ENCODE data around the gene ZMYND10.

ZMYND10 gene
- long read RNA-seq, donor 1 = 0 reads
- long read RNA-seq, donor 2 = 0 reads
- long read RNA-seq, donor 3, partial matches to known transcripts = 0 of 1 reads
- long read RNA-seq, donor 3, other reads (novel, unspliced or antisense) = 0 of 1 reads
- long read RNA-seq, donor 4 = 0 reads
- long read RNA-seq, donor 5 = 0 reads
- long read RNA-seq, donor 6, partial matches to known transcripts = 0 of 1 reads
- long read RNA-seq, donor 6, other reads (novel, unspliced or antisense) = 0 of 1 reads
- long read RNA-seq, donor 7 = 0 reads
- long read RNA-seq, donor 8 = 0 reads

- peak; percentile 67 for DNase-seq
These were observed at the start of gene ZMYND10 for GRCh38 chr3:50345586-50346234. Gene ZMYND10 (minus strand): TSS chr3:50345732. CDS start chr3:50345579, 153 bp downstream.

GRCh38 chr3:50393061-50393460 lies 47.5 kb upstream of the ZMYND10 start:
- DNase-seq = no peak

GRCh38 chr3:50392101-50392715 lies 46.7 kb upstream of the ZMYND10 start:
- no peak for DNase-seq

GRCh38 chr3:50390508-50391224 lies 45.1 kb upstream of the ZMYND10 start:
- no peak for DNase-seq

GRCh38 chr3:50389414-50389767 lies 43.9 kb upstream of the ZMYND10 start:
- DNase-seq = no peak

- DNase-seq = no peak
These were observed 43.3 kb upstream of the ZMYND10 start for GRCh38 chr3:50388720-50389413.

GRCh38 chr3:50388016-50388719 lies 42.6 kb upstream of the ZMYND10 start:
- no peak for DNase-seq

- DNase-seq = no peak
These were observed 40.2 kb upstream of the ZMYND10 start for GRCh38 chr3:50385754-50386153.

- DNase-seq = no peak
These were observed 38.2 kb upstream of the ZMYND10 start for GRCh38 chr3:50383750-50384149.

GRCh38 chr3:50382722-50383121 lies 37.2 kb upstream of the ZMYND10 start:
- no peak for DNase-seq

GRCh38 chr3:50381383-50381782 lies 35.9 kb upstream of the ZMYND10 start:
- no peak for DNase-seq

GRCh38 chr3:50380405-50381085 lies 35.0 kb upstream of the ZMYND10 start:
- DNase-seq = no peak

GRCh38 chr3:50378757-50379156 lies 33.2 kb upstream of the ZMYND10 start:
- no peak for DNase-seq

- no peak for DNase-seq
These were observed 32.5 kb upstream of the ZMYND10 start for GRCh38 chr3:50378024-50378423.

GRCh38 chr3:50375258-50375931 lies 29.9 kb upstream of the ZMYND10 start:
- no peak for DNase-seq

GRCh38 chr3:50374363-50375257 lies 29.1 kb upstream of the ZMYND10 start:
- no peak for DNase-seq

GRCh38 chr3:50373146-50374051 lies 27.9 kb upstream of the ZMYND10 start:
- no peak for DNase-seq

GRCh38 chr3:50372349-50372748 lies 26.8 kb upstream of the ZMYND10 start:
- no peak for DNase-seq
